Colonic mucosa (tissue), 4 donors: Measurements from ENCODE around the gene SH3PXD2A. TPM values are rescaled to one million over a fixed set of nuclear protein-coding genes. Genes with fewer than 3 reads are reported as not detected.
"Not testable (repeated sequence)": the region's sequence is repeated elsewhere in the genome, so short reads cannot be mapped to it uniquely, and the experiment has no call there.

Experiments
- DNase-seq: peaks from one replicate; pipeline ENCODE4 v3.0.0-alpha.2; 2020
- H3K27ac ChIP-seq: fragments of 200-600 bp; one replicate; pipeline ENCODE4 v1.8.0; 2021
- H3K27me3 ChIP-seq: fragments of 200-600 bp; one replicate; pipeline ENCODE4 v1.8.0; 2021
- H3K36me3 ChIP-seq: fragments of 200-600 bp; one replicate; pipeline ENCODE4 v1.8.0; 2021
- H3K4me1 ChIP-seq: fragments of 200-600 bp; one replicate; pipeline ENCODE4 v1.8.0; 2021; ENCODE audit warnings: mild to moderate bottlenecking
- H3K4me3 ChIP-seq: fragments of 200-600 bp; one replicate; pipeline ENCODE4 v1.8.0; 2021
- H3K9ac ChIP-seq, 2 donors: one replicate each; pipeline ENCODE4 v1.7.0; 2013; ENCODE audit warnings: control low read depth in 2 of 2, low read depth in 2 of 2, low read length in 2 of 2
- H3K9me3 ChIP-seq: fragments of 200-600 bp; one replicate; pipeline ENCODE4 v1.8.0; 2021
- CTCF ChIP-seq: fragments of 200-600 bp; IDR thresholded peaks from one replicate; pipeline ENCODE4 v1.8.0; 2022; ENCODE audit warnings: antibody characterized with exemption, mild to moderate bottlenecking
- intact Hi-C: fragments of 100-400 bp; cut with DNase I; formaldehyde crosslinking; loops from one replicate; pipeline ENCODE4 v1.14.1; 2022
- total RNA-seq, 2 donors: library from RNA; stranded (reverse); fragmentation: NEBNext Ultra II Directional in 1 of 2; extraction: Animal tissue kit (Norgen Biotek cat#: 25700) in 1 of 2; gene quantifications; one replicate each; pipeline ENCODE4 v1.2.1, GENCODE V29; 2021
- donor health status: healthy.
- donor health status: DM: no; HTN: no; CAD: no.
- donor health status: DM: no; HTN: no; CAD: no.

The SH3PXD2A gene
- total RNA-seq, 2 donors from 2014 or later = 37.5 to 40.8 TPM

- H3K9ac ChIP-seq = no peak overlapping the region
- no peak overlapping the region for H3K4me3 ChIP-seq
- no peaks in the 10 kb centered on the region for H3K9me3 ChIP-seq
- no peak for DNase-seq
- intact Hi-C loops = no loop called here
- TF ChIP-seq CTCF = no peak
- H3K27me3 ChIP-seq = no peaks in the 10 kb centered on the region
- H3K4me1 ChIP-seq = no peaks in the 10 kb centered on the region
- H3K27ac ChIP-seq = peak overlapping the region; percentile 12
- H3K36me3 ChIP-seq = no peaks in the 10 kb centered on the region
Observed at GRCh38 chr10:103663802-103664201, 191.6 kb downstream of the SH3PXD2A start.

GRCh38 chr10:103663236-103663635 is 192.1 kb downstream of the SH3PXD2A start:
- no peaks in the 10 kb centered on the region for H3K36me3 ChIP-seq
- no peak overlapping the region for H3K9ac ChIP-seq
- no peaks in the 10 kb centered on the region for H3K27me3 ChIP-seq
- no peak for TF ChIP-seq CTCF
- no peaks in the 10 kb centered on the region for H3K9me3 ChIP-seq
- DNase-seq = no peak
- H3K4me1 ChIP-seq = no peaks in the 10 kb centered on the region
- no peak overlapping the region for H3K27ac ChIP-seq
- intact Hi-C loops = no loop called here
- no peak overlapping the region for H3K4me3 ChIP-seq

- H3K4me1 ChIP-seq, H3K4me3 ChIP-seq, H3K27me3 ChIP-seq, H3K9ac ChIP-seq, H3K27ac ChIP-seq, H3K9me3 ChIP-seq, DNase-seq, H3K36me3 ChIP-seq, intact Hi-C loops: not testable (repeated sequence)
Observed at GRCh38 chr10:103662704-103663103, 192.7 kb downstream of the SH3PXD2A start.

DNA sequence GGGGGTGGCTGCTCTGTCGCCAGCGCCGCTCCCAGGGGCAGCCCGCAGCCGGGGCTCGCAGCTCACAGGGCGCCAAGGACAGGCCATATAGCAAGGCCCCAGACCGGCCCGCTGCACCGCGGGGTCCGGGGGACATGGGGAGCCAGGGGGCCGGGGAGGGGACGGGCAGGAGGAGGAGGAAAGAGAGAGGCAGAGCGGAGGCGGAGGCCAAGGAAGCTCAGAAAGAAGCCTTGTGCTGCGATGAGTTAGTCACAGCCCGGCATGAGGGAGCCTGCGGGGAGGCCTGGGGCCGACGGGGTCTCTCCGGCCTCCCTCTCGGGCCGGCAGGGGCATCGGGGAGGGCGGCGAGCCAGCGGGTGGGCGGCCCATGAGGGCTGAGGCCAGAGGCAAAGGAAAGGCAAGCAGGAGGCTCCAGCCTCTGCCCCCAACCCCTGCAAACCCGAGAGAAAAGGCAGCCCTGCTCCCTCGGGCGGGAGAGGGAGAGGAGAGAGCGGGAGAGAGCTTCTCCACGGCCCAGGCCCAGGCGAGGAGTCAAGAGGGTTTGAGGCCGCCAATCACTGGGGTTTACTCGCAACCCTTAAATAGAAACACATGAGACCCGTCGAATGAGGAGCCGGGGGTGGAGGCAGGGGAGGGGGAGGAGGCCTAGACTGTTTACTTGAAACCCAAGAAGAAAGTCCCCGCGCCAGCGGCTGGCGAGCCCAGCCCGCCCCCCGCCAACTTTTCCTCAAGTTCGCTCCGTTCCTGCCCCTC is 194.0 kb downstream of the SH3PXD2A start:
- peak; percentile 71 for DNase-seq
- no peak for TF ChIP-seq CTCF
- H3K4me1 ChIP-seq = no peaks in the 10 kb centered on the region
- H3K9me3 ChIP-seq = no peaks in the 10 kb centered on the region
- H3K36me3 ChIP-seq = no peaks in the 10 kb centered on the region
- no peaks in the 10 kb centered on the region for H3K27me3 ChIP-seq
- intact Hi-C loops = no loop called here
- peak overlapping the region; percentile 42 for H3K4me3 ChIP-seq
- peak overlapping the region; percentile 82 for H3K27ac ChIP-seq
- peak overlapping the region; percentile 74 to 76 for H3K9ac ChIP-seq

DNA sequence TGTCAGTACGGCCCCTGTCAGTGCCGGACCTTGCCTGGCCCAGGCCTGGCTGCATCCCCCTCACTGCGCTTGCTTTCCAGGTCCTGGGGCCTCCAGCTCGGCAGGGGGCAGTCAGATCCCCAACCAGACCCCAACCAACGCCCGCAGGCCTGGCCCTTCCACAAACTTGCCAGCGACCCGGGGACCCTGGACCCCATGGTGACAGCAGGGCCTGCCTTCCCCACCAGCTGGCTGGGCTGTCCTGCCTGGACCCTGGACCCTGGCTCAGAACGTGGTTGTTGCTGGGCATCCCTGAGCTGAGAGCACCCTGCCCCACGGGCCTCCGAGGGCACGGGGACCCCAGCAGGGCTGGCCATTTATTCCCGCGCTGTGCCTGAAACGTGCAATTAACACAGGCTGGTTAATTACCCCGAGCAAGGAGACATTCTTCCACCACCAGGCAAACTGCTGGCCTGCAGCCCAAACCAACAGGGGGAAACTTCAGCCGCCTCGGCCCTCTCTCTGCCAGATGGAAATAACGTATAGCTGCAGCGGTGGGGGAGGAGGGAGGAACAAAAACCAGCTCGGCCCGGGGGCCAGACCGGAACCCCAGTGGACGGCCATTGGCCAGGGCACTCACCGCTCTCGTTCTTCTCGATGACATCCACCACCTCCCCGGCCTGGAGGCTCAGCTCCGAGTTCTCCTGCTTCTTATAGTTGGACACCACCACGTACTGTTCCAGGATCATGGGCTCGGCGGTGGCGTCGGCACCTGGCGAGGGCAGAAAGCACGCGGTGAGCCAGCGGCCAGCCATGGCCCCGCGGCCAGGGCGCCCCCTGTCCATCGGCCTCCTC is 194.8 kb downstream of the SH3PXD2A start:
- Histone ChIP-seq H3K9me3 (no peaks in the 10 kb centered on the region), H3K27ac (peak overlapping the region; percentile 82), H3K9ac (peak overlapping the region; percentile 74 to 76), H3K4me3 (peak overlapping the region; percentile 42), H3K4me1 (no peaks in the 10 kb centered on the region), H3K36me3 (no peaks in the 10 kb centered on the region), H3K27me3 (no peaks in the 10 kb centered on the region)
- intact Hi-C loops = no loop called here
- TF ChIP-seq CTCF = no peak
- DNase-seq = no peak
